SK-N-SH treated with all-trans-retinoic acid at 6 μM for 48 hours (cell line): Measurements from ENCODE around the gene USP24.

Experiments used
- ATAC-seq: fragments of 200-7000 bp; cut with Tn5 transposase; 3 replicates; pipeline ENCODE4 v1.9.1; 2020; ENCODE audit warnings: mild to moderate bottlenecking, moderate library complexity
- ARNTL ChIP-seq: fragments of 450-650 bp; formaldehyde crosslinking; IDR thresholded peaks from 2 replicates; pipeline ENCODE4 v1.5.0; 2020; ENCODE audit warnings: low read depth, mild to moderate bottlenecking, moderate library complexity, borderline replicate concordance
- BACH2 ChIP-seq: fragments of 250-450 bp; sonication (Bioruptor Pico); IDR thresholded peaks from 2 replicates; pipeline ENCODE4 v1.9.0; 2021; ENCODE audit warnings: mild to moderate bottlenecking, borderline replicate concordance
- CREB5 ChIP-seq: fragments of 250-450 bp; sonication (Bioruptor Pico); IDR thresholded peaks from 2 replicates; pipeline ENCODE4 v1.5.1; 2020; ENCODE audit warnings: low read depth, mild to moderate bottlenecking, moderate library complexity
- CSDC2 ChIP-seq: fragments of 250-450 bp; sonication (Bioruptor Pico); IDR thresholded peaks from 2 replicates; pipeline ENCODE4 v1.5.0; 2020; ENCODE audit warnings: mild to moderate bottlenecking, moderate library complexity
- CSRNP3 ChIP-seq: fragments of 250-450 bp; sonication (Bioruptor Pico); IDR thresholded peaks from 2 replicates; pipeline ENCODE4 v1.5.1; 2021; ENCODE audit warnings: mild to moderate bottlenecking, moderate library complexity
- ESRRG ChIP-seq: fragments of 250-450 bp; sonication (Bioruptor Pico); IDR thresholded peaks from 2 replicates; pipeline ENCODE4 v1.6.1; 2021; ENCODE audit warnings: mild to moderate bottlenecking
- GLIS3 ChIP-seq: fragments of 250-450 bp; sonication (Bioruptor Pico); IDR thresholded peaks from 2 replicates; pipeline ENCODE4 v1.5.0; 2020; ENCODE audit warnings: mild to moderate bottlenecking, moderate library complexity
- ISL1 ChIP-seq: fragments of 250-450 bp; sonication (Bioruptor Pico); IDR thresholded peaks from 2 replicates; pipeline ENCODE4 v2.1.2; 2022; ENCODE audit warnings: mild to moderate bottlenecking, moderate library complexity
- OSR1 ChIP-seq: fragments of 250-450 bp; sonication (Bioruptor Pico); IDR thresholded peaks from 2 replicates; pipeline ENCODE4 v1.8.0; 2022; ENCODE audit warnings: moderate library complexity, mild to moderate bottlenecking, inconsistent platforms
- PATZ1 ChIP-seq: fragments of 250-450 bp; sonication (Bioruptor Pico); IDR thresholded peaks from 2 replicates; pipeline ENCODE4 v1.8.0; 2020; ENCODE audit warnings: mild to moderate bottlenecking, moderate library complexity, borderline replicate concordance
- POU6F1 ChIP-seq: fragments of 250-450 bp; sonication (Bioruptor Pico); IDR thresholded peaks from 2 replicates; pipeline ENCODE4 v1.8.0; 2021; ENCODE audit warnings: low read depth, mild to moderate bottlenecking, moderate library complexity, borderline replicate concordance
- PPARA ChIP-seq: fragments of 250-450 bp; sonication (Bioruptor Pico); IDR thresholded peaks from 2 replicates; pipeline ENCODE4 v1.5.0; 2020; ENCODE audit warnings: mild to moderate bottlenecking, borderline replicate concordance
- RARB ChIP-seq: fragments of 250-450 bp; sonication (Bioruptor Pico); IDR thresholded peaks from 2 replicates; pipeline ENCODE4 v1.8.0; 2021; ENCODE audit warnings: mild to moderate bottlenecking, moderate library complexity
- SNAI2 ChIP-seq: fragments of 250-450 bp; sonication (Bioruptor Pico); IDR thresholded peaks from 2 replicates; pipeline ENCODE4 v1.5.0; 2020; ENCODE audit warnings: mild to moderate bottlenecking, moderate library complexity
- TCF4 ChIP-seq: fragments of 250-450 bp; sonication (Bioruptor Pico); IDR thresholded peaks from 2 replicates; pipeline ENCODE4 v1.8.0; 2021; ENCODE audit warnings: mild to moderate bottlenecking, moderate library complexity, borderline replicate concordance
- TOX ChIP-seq: fragments of 250-450 bp; sonication (Bioruptor Pico); IDR thresholded peaks from 2 replicates; pipeline ENCODE4 v1.8.0; 2021; ENCODE audit warnings: mild to moderate bottlenecking, moderate library complexity, borderline replicate concordance
- TSHZ2 ChIP-seq: fragments of 250-450 bp; sonication (Bioruptor Pico); IDR thresholded peaks from 2 replicates; pipeline ENCODE4 v1.5.0; 2020; ENCODE audit warnings: mild to moderate bottlenecking, moderate library complexity
- ZC3H10 ChIP-seq: fragments of 250-450 bp; sonication (Bioruptor Pico); IDR thresholded peaks from 2 replicates; pipeline ENCODE4 v1.5.1; 2021; ENCODE audit warnings: mild to moderate bottlenecking, moderate library complexity
- ZFP3 ChIP-seq: fragments of 250-450 bp; sonication (Bioruptor Pico); IDR thresholded peaks from 2 replicates; pipeline ENCODE4 v1.5.0; 2020; ENCODE audit warnings: mild to moderate bottlenecking, moderate library complexity
- ZNF70 ChIP-seq: fragments of 450-650 bp; formaldehyde crosslinking; IDR thresholded peaks from 2 replicates; pipeline ENCODE4 v1.5.0; 2020; ENCODE audit warnings: mild to moderate bottlenecking, moderate library complexity
- ZNF8 ChIP-seq: fragments of 450-650 bp; formaldehyde crosslinking; IDR thresholded peaks from 2 replicates; pipeline ENCODE4 v1.5.0; 2020; ENCODE audit warnings: mild to moderate bottlenecking, moderate library complexity

USP24 gene

GRCh38 chr1:55059302-55060132, 155.6 kb downstream of the USP24 start:
- no peak for ATAC-seq
- TF ChIP-seq TSHZ2 (CRISPR knock-in tag): no peak
- TF ChIP-seq RARB (CRISPR knock-in tag): no peak
- TF ChIP-seq CSRNP3: no peak
- no peak for TF ChIP-seq ISL1 (CRISPR knock-in tag)
- no peak for TF ChIP-seq BACH2 (CRISPR knock-in tag)
- no peak for TF ChIP-seq TCF4 (CRISPR knock-in tag)
- TF ChIP-seq GLIS3 (CRISPR knock-in tag): no peak
- TF ChIP-seq SNAI2 (CRISPR knock-in tag): no peak
- no peak for TF ChIP-seq PPARA (CRISPR knock-in tag)
- no peak for TF ChIP-seq ZNF70 (CRISPR knock-in tag)
- TF ChIP-seq ESRRG (CRISPR knock-in tag): no peak
- no peak for TF ChIP-seq ZNF8 (CRISPR knock-in tag)
- no peak for TF ChIP-seq ZC3H10

GRCh38 chr1:55057956-55058298, 157.2 kb downstream of the USP24 start:
- no peak for ATAC-seq
- TF ChIP-seq CSDC2 (CRISPR knock-in tag) (no peak), ESRRG (CRISPR knock-in tag) (no peak), CSRNP3 (no peak), BACH2 (CRISPR knock-in tag) (no peak), POU6F1 (no peak), SNAI2 (CRISPR knock-in tag) (no peak), RARB (CRISPR knock-in tag) (no peak), ZNF70 (CRISPR knock-in tag) (no peak), GLIS3 (CRISPR knock-in tag) (no peak), ZFP3 (CRISPR knock-in tag) (no peak), TOX (no peak), ARNTL (CRISPR knock-in tag) (no peak), PATZ1 (no peak), TCF4 (CRISPR knock-in tag) (no peak), PPARA (CRISPR knock-in tag) (no peak), OSR1 (CRISPR knock-in tag) (no peak), ZNF8 (CRISPR knock-in tag) (no peak), CREB5 (no peak), TSHZ2 (CRISPR knock-in tag) (no peak)
